HPDE6-E6E7 (cell line): ENCODE results near the gene ZNF775.

Experiments used
- DNase-seq: peaks from one replicate; pipeline ENCODE4 v3.0.0; 2011; ENCODE audit warnings: missing footprints; ENCODE audit errors: extremely low spot score

Gene ZNF775

DNA sequence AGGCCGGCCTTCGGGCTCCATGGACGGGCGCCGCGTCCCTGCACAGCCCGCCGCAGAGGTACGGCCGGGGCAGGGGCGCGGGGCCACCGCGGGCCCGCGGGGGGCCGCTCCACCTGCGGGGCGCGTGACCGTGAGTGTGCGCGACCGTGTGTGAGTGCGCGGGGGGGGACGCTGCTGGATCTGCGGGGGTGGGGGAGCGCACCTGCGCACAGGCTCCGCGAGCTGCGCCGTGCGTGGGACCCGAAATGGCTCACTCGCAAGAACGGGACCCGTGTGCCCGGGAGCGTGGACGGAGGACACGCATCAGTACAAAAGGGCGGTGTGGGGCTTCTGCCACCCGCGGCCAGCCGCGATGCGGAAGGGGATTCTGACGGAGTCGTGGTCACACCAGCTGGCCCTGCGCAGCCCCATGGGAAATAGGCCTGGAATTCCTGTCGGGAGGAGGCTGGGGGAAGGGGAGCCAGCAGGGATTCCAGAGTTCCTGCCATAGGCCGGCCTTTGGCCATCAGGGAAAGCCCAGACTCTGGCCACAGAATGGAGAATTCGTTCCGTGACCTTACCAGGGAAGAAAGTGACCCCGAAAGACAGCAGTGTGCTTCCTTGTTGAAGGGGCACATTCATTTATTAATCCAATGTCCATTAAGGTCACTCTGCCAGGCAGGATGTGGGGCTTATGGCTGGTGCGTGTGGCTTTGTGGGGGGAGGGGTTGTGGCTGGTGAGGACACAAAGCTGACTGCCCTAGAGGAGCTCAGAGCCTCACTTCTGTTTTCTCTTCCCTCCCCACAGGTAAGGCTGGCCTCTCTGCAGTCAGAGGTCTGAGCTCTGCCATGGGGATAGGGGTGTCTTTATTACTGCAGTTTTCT lies 10.0 kb upstream of the ZNF775 start:
- DNase-seq: no peak

DNA sequence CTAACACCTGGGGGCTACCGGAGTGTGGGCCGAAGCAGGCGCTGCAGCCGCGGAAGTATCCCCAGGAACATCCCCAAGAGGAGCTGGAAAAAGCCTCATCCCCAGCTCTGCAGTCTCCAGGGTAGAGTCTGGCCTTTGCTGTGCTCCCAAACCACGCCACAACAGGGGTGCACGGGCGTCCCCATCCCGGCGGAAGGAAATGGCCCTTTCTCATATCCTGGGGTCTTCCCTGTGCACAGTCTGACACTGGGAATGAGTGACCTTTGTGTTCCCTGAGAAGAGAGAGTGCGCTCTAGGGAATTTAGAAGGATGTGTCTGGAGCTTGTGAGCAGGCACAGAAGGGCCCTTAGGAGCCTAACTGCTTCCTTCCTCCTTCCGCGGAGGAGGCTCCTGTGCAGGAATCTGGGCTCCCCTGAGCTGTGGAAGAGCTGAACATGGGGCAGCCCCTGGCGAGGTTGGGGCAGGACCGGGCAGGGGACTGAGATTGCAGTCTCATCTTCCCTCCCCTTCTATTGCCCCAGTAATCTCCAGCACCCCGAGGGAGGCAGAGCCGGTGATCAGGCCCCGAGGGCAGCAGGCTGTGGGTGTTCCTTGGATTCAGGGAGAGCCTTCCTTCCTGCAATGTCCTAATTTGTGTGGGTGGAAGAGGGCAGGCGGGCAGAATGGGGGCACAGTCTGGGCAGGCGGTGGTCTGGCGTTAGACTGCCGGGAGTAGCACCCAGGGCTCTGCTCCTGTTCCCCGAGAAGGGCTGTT lies 9.2 kb upstream of the ZNF775 start:
- DNase-seq: no peak

DNA sequence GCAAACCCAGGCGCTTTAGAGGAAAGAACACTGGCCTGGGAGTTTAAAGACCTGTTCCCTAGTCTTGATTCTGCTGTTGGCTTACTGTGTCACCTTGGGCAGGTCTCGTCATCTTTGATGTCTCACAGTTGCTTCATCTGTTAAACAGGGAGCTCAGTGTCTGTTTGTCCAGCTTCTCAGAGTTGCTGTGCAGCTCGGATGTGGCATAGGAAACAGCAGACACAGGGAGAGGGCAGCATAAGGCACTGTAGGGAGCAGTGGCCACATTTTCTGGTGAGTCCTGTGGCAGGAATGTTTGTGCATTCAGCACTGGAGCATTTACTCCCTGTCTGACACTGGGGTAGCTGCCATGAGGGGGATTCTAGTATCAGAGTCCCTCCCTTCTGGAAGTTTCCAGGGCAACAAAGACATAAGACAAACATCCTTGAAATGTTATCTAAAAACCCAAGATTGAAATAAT lies 8.5 kb upstream of the ZNF775 start:
- no peak for DNase-seq

DNA sequence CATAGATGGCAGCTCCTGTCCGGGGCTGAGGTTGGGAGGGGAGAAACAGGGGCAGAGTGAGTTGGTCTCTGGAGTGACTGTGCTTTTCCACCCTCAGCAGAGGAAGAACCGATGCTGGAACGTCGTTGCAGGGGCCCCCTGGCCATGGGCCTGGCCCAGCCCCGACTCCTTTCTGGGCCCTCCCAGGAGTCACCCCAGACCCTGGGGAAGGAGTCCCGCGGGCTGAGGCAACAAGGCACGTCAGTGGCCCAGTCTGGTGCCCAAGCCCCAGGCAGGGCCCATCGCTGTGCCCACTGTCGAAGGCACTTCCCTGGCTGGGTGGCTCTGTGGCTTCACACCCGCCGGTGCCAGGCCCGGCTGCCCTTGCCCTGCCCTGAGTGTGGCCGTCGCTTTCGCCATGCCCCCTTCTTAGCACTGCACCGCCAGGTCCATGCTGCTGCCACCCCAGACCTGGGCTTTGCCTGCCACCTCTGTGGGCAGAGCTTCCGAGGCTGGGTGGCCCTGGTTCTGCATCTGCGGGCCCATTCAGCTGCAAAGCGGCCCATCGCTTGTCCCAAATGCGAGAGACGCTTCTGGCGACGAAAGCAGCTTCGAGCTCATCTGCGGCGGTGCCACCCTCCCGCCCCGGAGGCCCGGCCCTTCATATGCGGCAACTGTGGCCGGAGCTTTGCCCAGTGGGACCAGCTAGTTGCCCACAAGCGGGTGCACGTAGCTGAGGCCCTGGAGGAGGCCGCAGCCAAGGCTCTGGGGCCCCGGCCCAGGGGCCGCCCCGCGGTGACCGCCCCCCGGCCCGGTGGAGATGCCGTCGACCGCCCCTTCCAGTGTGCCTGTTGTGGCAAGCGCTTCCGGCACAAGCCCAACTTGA lies 7.8 kb upstream of the ZNF775 start:
- no peak for DNase-seq

DNA sequence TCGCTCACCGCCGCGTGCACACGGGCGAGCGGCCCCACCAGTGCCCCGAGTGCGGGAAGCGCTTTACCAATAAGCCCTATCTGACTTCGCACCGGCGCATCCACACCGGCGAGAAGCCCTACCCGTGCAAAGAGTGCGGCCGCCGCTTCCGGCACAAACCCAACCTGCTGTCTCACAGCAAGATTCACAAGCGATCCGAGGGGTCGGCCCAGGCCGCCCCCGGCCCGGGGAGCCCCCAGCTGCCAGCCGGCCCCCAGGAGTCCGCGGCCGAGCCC lies 7.2 kb upstream of the ZNF775 start:
- DNase-seq: no peak

DNA sequence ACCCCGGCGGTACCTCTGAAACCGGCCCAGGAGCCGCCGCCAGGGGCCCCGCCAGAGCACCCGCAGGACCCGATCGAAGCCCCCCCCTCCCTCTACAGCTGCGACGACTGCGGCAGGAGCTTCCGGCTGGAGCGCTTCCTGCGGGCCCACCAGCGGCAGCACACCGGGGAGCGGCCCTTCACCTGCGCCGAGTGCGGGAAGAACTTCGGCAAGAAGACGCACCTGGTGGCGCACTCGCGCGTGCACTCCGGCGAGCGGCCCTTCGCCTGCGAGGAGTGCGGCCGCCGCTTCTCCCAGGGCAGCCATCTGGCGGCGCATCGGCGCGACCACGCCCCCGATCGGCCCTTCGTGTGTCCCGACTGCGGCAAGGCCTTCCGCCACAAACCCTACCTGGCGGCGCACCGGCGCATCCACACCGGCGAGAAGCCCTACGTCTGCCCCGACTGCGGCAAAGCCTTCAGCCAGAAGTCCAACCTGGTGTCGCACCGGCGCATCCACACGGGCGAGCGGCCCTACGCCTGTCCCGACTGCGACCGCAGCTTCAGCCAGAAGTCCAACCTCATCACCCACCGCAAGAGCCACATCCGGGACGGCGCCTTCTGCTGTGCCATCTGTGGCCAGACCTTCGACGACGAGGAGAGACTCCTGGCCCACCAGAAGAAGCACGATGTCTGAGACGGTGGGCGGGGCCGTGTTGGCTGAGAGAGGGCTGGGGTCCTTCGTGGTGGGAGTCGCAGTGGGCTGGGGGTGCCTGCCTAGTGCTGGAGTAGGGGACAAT lies 6.7 kb upstream of the ZNF775 start:
- no peak for DNase-seq

DNA sequence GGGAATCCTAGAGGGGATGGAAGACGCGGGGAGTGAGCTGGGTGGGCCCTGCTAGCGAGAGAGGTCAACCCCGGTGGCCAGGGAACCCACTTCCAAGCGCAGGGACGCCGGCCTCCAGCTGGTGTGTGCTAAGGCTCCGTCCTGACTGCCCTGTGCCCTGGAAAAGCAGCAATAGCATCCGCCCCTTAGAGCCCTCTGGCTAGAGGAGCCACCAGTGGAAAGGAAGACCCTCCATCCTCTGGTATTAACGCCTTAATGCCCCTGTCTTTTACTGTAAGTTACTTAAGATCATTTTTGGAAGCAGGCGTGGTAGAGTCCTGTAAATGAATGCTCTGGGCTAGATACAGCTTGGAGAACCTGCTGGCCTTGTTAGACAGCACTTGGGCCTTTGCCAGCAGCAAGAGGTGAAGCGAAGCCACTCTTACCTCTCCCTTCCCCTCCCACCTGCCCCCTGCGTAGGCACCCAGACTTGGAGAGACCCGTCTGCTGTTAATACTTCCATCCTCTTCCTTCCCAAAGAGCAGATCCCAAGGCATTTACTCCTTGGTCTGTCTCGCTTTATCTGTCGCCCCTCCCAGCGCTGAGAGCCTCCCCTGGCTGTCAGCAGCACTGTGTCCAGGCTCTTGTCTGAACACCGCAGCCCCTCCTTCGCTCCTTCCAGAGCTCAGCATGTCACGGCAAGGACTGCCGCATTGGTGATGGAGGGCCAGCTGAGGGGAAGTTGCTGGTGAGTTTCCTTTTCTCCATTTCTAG lies 5.9 kb upstream of the ZNF775 start:
- no peak for DNase-seq

DNA sequence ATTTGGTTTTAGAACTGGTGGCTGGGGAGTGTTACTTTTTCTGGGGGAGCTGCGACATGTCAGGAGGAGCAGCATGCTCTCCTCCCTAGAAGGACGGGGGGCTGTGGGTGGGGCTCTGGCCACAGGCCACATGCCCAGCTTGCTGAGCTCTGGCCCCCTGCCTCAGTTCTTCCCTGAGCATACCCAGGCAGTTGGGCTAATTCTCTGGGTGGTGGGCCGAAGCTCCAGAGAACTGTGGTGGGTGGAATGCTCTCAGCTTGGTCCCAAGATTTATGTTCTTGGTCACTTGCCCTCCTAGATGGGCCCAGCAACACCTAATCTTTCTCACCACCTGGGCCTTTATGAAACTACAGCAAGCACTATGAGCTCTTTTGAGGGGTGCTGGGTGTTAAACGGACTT lies 5.1 kb upstream of the ZNF775 start:
- DNase-seq: no peak

DNA sequence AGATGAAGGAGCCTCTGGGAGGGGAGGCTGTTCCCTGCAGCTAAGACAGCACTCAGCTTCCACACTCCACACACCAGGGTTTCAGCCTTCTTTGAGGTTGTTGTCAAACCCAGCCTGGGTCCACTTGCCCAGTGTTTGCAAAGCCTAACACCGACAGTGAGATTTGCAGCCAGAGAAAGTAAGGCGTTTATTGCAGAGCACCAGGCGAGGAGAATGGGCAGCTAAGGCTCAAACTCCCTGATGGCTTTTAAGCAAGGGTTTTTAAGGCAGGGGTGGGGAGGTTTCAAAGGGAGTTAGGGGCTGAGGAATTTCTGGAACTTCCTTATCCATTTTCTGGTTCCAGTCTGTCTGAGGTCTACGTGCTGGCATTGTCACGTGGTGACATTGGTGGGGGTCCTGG lies 4.7 kb upstream of the ZNF775 start:
- no peak for DNase-seq

DNA sequence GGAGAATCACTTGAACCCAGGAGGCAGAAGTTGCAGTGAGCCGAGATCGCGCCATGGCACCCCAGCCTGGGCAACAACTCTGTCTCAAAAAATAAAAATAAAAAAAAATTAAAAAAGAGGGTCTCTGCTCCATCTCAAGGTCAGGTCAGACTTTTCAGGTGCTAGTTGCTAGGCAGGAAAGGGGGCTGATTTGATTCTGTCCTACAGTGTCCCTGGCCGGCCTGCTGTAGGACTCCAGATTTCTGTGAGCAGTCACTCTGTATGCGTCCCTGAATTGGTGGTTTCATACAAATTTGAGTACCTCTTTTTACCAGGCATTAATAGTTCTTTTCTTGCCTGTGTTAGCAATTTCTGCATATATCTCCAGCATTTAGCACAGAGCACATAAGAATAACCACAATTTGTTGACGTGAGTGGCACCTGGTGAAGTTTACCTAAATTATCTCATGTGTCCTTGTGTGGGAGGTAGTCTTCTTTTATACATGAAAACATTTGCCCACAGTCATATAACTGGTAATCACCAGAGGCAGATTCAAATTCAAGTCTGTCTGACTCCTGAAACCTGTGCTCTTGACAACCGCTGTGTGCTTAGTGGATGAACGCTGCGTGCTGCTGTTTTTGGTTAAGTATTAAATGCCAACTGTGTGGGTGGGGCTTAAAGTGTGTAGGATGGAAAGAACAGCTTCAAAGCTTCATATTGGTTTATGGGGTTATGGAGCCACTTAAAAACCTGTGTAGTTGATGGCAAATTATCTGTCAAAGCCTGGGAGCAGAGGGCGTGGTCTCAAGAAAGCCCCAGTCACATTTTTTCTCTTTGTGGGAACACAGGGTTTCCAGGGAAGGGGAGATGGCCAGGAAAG lies 3.2 kb upstream of the ZNF775 start:
- no peak for DNase-seq

DNA sequence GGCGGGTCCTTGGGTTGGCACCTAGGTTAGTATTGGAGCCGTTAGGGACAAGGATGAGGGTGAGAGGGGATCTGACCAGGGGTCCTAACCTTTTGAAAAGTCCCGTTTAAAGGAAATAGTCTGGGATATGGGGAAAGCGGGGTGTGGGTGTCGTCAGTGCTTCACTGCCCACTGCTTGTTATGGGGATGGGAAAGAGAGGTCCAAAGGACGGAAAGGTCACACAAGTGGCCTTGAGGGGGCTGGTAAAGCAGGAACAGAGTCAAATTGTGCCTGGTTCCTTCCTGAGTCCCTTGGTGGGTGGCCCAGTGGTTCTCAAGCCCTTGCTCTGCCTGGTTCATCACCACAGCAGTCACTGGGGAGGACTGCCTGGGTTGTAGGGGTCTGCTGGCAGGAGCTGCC lies 2.6 kb upstream of the ZNF775 start:
- DNase-seq: no peak

DNA sequence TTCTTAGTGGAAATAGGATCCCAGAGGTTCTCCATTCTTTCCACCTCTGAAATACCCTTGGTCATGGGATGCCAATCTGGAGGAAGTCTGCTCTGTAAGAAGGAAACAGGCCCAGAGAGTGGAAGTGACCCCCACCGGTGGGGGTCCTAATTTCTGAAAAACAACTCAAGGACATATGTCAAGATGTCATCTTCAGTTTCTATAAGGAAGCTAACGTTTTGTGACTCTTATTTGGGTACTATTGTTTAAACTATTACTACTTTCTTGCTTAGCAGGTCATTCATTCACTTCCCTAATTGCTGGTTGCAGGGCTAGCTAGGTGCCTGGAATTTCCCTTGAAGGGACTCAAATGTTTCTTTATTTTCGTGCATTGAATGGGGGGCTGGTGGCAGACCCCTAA lies 1.9 kb upstream of the ZNF775 start:
- DNase-seq: no peak

DNA sequence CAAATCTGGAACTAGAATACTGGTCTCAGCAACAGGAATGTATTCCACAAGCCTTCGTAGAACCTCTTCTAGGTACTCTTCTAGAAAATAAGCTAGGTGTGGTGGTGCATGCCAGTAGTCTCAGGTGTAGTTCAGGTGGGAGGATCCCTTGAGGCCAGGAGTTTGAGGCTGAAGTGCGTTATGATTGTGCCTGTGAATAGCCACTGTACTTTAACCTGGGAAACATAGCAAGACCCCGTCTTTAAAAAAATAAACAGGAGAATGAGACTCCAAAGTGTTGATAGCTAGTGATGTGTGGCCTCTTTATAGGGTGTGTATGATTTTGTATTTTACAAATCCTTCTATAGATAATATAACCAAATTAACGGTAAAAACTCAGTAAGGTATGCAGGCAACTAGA lies 1.5 kb upstream of the ZNF775 start:
- no peak for DNase-seq

DNA sequence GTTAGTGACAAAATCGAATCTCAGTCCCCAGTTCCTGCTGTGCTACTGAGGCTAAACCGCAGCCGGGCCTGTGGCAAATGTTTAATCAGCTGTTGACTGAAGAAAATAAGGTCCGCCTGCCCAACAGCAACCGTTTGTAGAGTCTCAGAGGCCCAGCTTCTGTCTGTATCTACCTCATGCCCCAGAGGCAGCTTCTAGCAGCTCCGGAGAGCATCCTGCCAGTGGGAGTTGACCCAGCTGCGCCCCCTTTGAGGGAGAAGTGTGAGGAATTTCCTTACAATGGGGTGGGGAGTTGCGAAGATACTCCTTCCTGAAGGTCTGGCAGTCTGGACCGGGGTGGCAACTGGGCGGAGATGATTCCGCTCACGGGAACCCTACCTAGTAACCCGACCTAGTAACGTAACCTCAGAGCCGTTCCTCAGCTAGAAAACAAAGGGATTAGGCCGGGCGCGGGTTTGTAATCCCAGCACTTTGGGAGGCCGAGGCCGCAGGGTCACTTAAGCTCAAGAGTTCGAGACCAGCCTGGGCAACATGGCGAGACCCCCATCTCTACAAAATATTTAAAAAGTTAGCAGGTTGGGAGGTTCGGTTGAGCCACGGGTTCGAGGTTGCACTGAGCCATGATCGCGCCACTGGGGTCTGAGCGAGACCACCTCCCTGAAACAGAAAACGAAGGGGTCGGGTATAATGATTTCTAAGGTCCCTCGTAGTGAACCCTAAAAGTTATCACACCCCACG lies 846 bp upstream of the ZNF775 start:
- peak; percentile 41 for DNase-seq

DNA sequence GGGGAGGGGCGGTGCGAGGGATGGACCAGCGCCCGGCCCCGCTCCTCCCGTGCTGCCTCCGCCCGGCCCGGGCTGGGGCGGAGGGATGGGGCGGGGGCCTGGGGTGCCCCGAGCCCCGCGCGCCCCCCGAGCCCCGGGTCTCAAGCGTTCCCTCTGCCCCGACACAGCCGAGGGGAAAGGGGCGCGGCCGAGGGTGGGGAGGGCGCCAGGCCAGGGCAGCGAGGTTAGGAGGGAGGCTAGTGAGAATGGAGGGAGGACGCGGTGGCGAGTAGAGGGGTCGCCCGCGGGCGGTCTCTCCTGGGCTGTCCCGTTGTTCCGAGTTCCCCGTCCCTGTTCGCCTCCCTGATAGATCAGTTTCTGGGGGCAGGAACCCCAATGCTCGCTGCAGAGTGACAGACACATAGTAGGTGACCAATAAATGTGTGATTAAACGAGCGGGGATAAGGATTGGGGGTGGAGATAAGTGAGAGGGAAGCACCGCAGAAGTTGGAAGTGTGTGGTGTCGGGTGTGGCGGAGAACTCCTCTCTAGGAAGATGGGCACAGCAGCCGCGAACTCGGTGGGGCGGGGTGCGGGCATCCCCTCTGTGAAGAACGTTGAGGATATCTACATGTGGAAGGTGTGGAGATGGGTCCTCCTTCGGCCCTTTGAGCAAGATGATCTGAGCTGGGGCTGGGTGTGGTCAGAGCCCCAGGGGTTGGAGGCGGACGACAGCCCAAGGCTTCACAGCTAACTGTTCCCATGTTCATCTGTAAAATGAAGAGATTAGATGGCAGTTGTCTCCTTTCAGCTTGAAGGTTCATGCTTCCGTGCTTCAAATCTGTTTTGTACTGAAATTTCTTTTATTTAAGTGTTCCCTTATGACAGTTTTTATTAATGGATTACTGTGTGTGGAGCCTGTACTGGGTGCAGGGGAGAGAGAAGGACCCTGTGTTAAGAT lies 580 bp downstream of the ZNF775 start:
- DNase-seq: no peak

DNA sequence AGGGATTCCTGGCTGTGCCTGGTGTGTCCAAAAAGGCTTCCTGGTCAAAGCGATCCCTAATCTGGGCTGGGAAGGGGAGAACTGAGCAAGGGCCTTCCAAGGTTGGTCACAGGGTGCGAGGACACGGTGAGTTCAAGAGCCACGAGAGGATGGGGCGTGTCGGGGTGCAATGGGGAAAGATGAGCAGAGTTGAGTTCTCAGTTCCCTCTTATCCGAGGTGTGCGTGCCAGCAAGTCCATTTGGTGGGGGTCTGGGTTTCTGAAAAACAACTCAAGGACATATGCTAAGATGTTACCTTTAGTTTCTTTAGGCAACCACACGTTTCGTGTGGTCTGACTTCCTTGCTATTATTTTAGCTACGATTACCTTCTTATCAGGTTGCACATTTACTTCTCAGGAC lies 1.3 kb downstream of the ZNF775 start:
- DNase-seq: no peak

DNA sequence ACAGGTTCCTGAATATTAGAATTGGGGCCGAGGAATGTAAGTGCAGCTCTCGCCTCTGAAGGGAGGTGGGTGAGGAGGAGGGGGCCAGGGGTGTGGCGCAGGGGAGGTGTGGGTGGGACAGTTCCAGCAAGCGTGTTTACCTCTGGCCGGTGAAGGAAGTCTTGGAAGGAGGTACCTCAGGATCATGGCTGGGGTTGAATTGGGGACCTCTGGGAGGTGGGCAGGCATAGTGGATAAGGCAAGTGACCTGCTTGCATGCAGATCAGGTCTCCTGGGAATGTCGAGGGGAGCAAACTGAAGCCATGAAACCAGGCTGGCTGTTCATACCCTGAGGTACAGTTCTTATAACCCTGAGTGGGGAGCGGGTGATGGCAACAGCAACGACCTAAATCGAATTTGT lies 2.0 kb downstream of the ZNF775 start:
- no peak for DNase-seq

DNA sequence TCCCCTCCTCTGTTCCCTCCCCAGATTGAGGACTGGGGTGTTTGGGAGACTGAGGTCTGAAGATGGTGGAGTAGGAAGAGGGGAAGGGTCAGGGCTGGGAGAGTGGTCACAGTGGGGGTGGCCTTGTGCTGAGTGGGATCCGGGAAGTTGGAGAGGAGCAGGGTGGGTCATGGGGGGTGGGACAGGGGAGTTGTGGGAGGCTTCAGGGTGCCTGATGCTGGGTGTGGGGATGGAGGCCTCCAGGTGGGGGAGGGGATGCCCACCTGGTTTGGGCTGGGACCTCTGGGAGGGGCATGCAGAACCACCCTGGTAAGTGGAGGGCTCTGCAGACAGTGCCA lies 2.6 kb downstream of the ZNF775 start:
- DNase-seq: no peak
